ENCODE results near the gene P2RX6.
"Not testable (repeated sequence)": the region's sequence is repeated elsewhere in the genome, so short reads cannot be mapped to it uniquely, and the experiment has no call there.

The P2RX6 gene

GRCh38 chr22:21000987-21001600 is 13.9 kb upstream of the P2RX6 start:
- peak overlapping the region; percentile 84 for H3K4me3 ChIP-seq (ENCODE audit: low read depth, low read length)
- TF ChIP-seq, protein P1, sequence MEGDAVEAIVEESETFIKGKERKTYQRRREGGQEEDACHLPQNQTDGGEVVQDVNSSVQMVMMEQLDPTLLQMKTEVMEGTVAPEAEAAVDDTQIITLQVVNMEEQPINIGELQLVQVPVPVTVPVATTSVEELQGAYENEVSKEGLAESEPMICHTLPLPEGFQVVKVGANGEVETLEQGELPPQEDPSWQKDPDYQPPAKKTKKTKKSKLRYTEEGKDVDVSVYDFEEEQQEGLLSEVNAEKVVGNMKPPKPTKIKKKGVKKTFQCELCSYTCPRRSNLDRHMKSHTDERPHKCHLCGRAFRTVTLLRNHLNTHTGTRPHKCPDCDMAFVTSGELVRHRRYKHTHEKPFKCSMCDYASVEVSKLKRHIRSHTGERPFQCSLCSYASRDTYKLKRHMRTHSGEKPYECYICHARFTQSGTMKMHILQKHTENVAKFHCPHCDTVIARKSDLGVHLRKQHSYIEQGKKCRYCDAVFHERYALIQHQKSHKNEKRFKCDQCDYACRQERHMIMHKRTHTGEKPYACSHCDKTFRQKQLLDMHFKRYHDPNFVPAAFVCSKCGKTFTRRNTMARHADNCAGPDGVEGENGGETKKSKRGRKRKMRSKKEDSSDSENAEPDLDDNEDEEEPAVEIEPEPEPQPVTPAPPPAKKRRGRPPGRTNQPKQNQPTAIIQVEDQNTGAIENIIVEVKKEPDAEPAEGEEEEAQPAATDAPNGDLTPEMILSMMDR (IDR thresholded peaks at IDR 0.05; ENCODE audit: low read depth, low read length), result no peak

- H3K4me3 ChIP-seq (ENCODE audit: low read depth, low read length), result peak within 1 kb of the TSS; percentile 84
- TF ChIP-seq, protein P1 (IDR thresholded peaks at IDR 0.05; ENCODE audit: low read depth, low read length), result no peak
Measured at GRCh38 chr22:21001601-21002325, 13.2 kb upstream of the P2RX6 start, which contains the start of gene THAP7. Gene THAP7, minus strand, starts transcription at chr22:21002118. Its CDS starts 207 bp downstream, at chr22:21001911.

DNA sequence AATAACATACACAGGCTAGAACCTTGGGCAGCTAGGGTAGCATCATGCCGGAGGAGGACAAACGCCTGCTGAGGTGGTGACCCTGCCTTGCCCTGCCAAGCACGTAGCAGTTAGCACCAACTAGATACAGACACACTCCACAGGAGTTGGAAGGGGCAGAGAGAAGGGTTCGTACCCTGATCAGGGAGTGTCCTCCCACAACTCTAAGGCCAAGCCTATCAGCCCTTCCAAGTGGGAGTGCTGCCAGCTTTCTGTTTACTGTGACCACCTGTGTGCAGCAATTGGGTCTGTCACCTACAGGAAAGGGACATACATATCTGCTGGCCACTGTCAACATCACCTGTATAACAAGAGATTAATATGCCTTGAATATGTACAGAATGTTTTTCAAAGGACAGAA is 11.2 kb upstream of the P2RX6 start:
- H3K4me3 ChIP-seq (ENCODE audit: low read depth, low read length), result no peak overlapping the region
- TF ChIP-seq, protein P1 (IDR thresholded peaks at IDR 0.05; ENCODE audit: low read depth, low read length), result no peak

- not testable (repeated sequence) for H3K4me3 ChIP-seq (ENCODE audit: low read depth, low read length)
Measured at GRCh38 chr22:21009208-21009607, 5.8 kb upstream of the P2RX6 start.

GRCh38 chr22:21009638-21010425 is 5.1 kb upstream of the P2RX6 start:
- no peak overlapping the region for H3K4me3 ChIP-seq (ENCODE audit: low read depth, low read length)
- TF ChIP-seq, protein P1 (IDR thresholded peaks at IDR 0.05; ENCODE audit: low read depth, low read length), result no peak

DNA sequence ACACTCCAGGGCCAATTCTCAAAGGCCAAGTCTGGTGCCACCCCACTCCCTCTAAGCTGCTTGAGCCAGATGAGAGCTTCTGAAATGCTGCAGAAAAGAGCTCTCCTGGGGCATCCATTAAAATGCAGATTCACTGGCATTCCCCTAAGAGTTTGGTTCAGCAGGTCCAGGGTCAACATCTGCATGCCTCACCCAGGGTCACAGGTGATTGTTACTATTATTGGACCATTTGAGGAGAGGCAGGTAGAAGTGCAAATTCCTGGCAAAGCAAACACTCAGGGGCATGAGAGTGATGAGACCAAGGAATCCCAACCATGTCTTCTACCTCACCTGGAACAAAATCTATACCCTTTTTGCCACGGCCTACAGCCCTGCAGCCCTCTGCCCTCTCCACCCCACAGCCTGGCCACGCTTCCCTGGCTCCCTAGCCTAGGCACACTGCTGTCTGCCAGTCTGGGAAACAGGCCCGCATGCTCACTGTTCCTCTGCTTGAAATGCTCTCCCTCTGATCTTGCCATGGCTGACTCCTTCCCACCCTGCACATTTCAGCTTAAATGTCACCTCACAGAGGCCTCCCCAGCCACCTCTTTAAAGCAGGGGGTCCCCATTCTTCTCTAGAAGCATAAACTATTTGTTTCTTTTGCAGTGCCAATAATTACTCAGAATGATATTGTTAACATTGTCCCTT is 4.4 kb upstream of the P2RX6 start:
- TF ChIP-seq, protein P1 (IDR thresholded peaks at IDR 0.05; ENCODE audit: low read depth, low read length), result no peak
- no peak overlapping the region for H3K4me3 ChIP-seq (ENCODE audit: low read depth, low read length)

Measured in WI38 (cell line).